Activated naive CD4-positive, alpha-beta T cell treated with anti-CD3 and anti-CD28 coated beads for 36 hours (primary cell): ENCODE results near the gene MED27. TPM values are rescaled to one million over a fixed set of nuclear protein-coding genes. Genes with fewer than 3 reads are reported as not detected.
A peak's percentile ranks its signal among the peaks of the same experiment; 100 is the strongest.

ENCODE experiments used
- CTCF ChIA-PET: fragments of 350-600 bp; sonication (Branson Sonifier 250); formaldehyde crosslinking; loops from one replicate; lab custom pipeline; 2021; ENCODE audit warnings: antibody characterized with exemption; lab: Charles Lee
- DNase-seq: peaks from one replicate; pipeline ENCODE4 v3.0.0-alpha.2; 2020
- H3K27ac Mint-ChIP-seq: one replicate; pipeline ENCODE4 v1.8.0; 2021; ENCODE audit warnings: mild to moderate bottlenecking, mixed read lengths
- H3K27me3 Mint-ChIP-seq: one replicate; pipeline ENCODE4 v1.8.0; 2021; ENCODE audit warnings: low read depth, mixed read lengths
- H3K36me3 Mint-ChIP-seq: one replicate; pipeline ENCODE4 v1.8.0; 2021; ENCODE audit warnings: low read depth, mixed read lengths
- H3K4me1 Mint-ChIP-seq: one replicate; pipeline ENCODE4 v1.8.0; 2021; ENCODE audit warnings: low read depth, mixed read lengths
- H3K4me3 Mint-ChIP-seq: one replicate; pipeline ENCODE4 v1.8.0; 2021; ENCODE audit warnings: mild to moderate bottlenecking, moderate library complexity, mixed read lengths
- H3K9me3 Mint-ChIP-seq: one replicate; pipeline ENCODE4 v1.8.0; 2021; ENCODE audit warnings: mixed read lengths
- intact Hi-C: fragments of 100-400 bp; cut with micrococcal nuclease; formaldehyde crosslinking; loops from one replicate; pipeline ENCODE4 v1.15.1; 2023
- total RNA-seq, 2 experiments: library from RNA; stranded (reverse); gene quantifications; one replicate each; pipeline ENCODE4 v1.2.3, GENCODE V29; 2021

The MED27 gene
- total RNA-seq, 2 experiments from 2014 or later, result 27.7 to 31.3 TPM

GRCh38 chr9:131839281-131840084, 240.2 kb downstream of the MED27 start:
- DNase-seq, result peak; percentile 48
- peaks cover 3% of the 10 kb centered on the region for H3K9me3 Mint-ChIP-seq
- no peak overlapping the region for H3K4me3 Mint-ChIP-seq
- intact Hi-C loops, result no loop called here
- CTCF ChIA-PET, result interaction anchor here (1.2 kb wide), 1 partner anchor 397 kb away, joined by 4 read pairs; no protein-coding TSS in a partner anchor
- H3K27me3 Mint-ChIP-seq, result peaks cover 42% of the 10 kb centered on the region
- no peaks in the 10 kb centered on the region for H3K36me3 Mint-ChIP-seq
- peaks cover 12% of the 10 kb centered on the region for H3K4me1 Mint-ChIP-seq
- peak overlapping the region; percentile 18 for H3K27ac Mint-ChIP-seq

GRCh38 chr9:131838530-131839280, 241.0 kb downstream of the MED27 start:
- peaks cover 12% of the 10 kb centered on the region for H3K4me1 Mint-ChIP-seq
- H3K36me3 Mint-ChIP-seq, result no peaks in the 10 kb centered on the region
- no peak overlapping the region for H3K27ac Mint-ChIP-seq
- H3K9me3 Mint-ChIP-seq, result peaks cover 9% of the 10 kb centered on the region
- CTCF ChIA-PET, result no interaction called here
- intact Hi-C loops, result no loop called here
- H3K4me3 Mint-ChIP-seq, result no peak overlapping the region
- DNase-seq, result no peak
- peaks cover 41% of the 10 kb centered on the region for H3K27me3 Mint-ChIP-seq

- Mint-ChIP-seq H3K27me3 (peaks cover 42% of the 10 kb centered on the region), H3K4me1 (peaks cover 12% of the 10 kb centered on the region), H3K9me3 (peaks cover 12% of the 10 kb centered on the region), H3K36me3 (no peaks in the 10 kb centered on the region), H3K4me3 (no peak overlapping the region), H3K27ac (no peak overlapping the region)
- no peak for DNase-seq
- CTCF ChIA-PET, result no interaction called here
- intact Hi-C loops, result no loop called here
Measured at GRCh38 chr9:131837836-131838235, 241.8 kb downstream of the MED27 start.

- intact Hi-C loops, result no loop called here
- H3K27ac Mint-ChIP-seq, result no peak overlapping the region
Measured at GRCh38 chr9:131837316-131837715, 242.4 kb downstream of the MED27 start.

GRCh38 chr9:131836607-131837315, 242.9 kb downstream of the MED27 start:
- Mint-ChIP-seq H3K4me3 (no peak overlapping the region), H3K9me3 (peaks cover 12% of the 10 kb centered on the region), H3K36me3 (no peaks in the 10 kb centered on the region), H3K27ac (no peak overlapping the region), H3K27me3 (peaks cover 47% of the 10 kb centered on the region), H3K4me1 (peaks cover 12% of the 10 kb centered on the region)
- CTCF ChIA-PET, result interaction anchor here (0.6 to 0.9 kb wide), 2 partner anchors 74 to 77 kb away, joined by 3 read pairs; no protein-coding TSS in a partner anchor
- intact Hi-C loops, result no loop called here
- DNase-seq, result no peak

More at GRCh38 chr9:131837316-131837715, 242.4 kb downstream of the MED27 start:
- H3K4me3 Mint-ChIP-seq, result no peak overlapping the region
- peaks cover 12% of the 10 kb centered on the region for H3K9me3 Mint-ChIP-seq
- CTCF ChIA-PET, result no interaction called here
- H3K36me3 Mint-ChIP-seq, result no peaks in the 10 kb centered on the region
- peaks cover 44% of the 10 kb centered on the region for H3K27me3 Mint-ChIP-seq
- DNase-seq, result no peak
- peaks cover 12% of the 10 kb centered on the region for H3K4me1 Mint-ChIP-seq

- DNase-seq, result no peak
- intact Hi-C loops, result no loop called here
- Mint-ChIP-seq H3K4me1 (peaks cover 12% of the 10 kb centered on the region), H3K27me3 (peaks cover 47% of the 10 kb centered on the region), H3K4me3 (no peak overlapping the region), H3K9me3 (peaks cover 12% of the 10 kb centered on the region), H3K36me3 (no peaks in the 10 kb centered on the region), H3K27ac (no peak overlapping the region)
- CTCF ChIA-PET, result interaction anchor here (0.6 to 0.9 kb wide), 2 partner anchors 73 to 76 kb away, joined by 3 read pairs; no protein-coding TSS in a partner anchor
Measured at GRCh38 chr9:131836021-131836420, 243.6 kb downstream of the MED27 start.

GRCh38 chr9:131835151-131835910, 244.3 kb downstream of the MED27 start:
- Mint-ChIP-seq H3K27me3 (peaks cover 47% of the 10 kb centered on the region), H3K4me3 (no peak overlapping the region), H3K9me3 (peaks cover 12% of the 10 kb centered on the region), H3K36me3 (no peaks in the 10 kb centered on the region), H3K4me1 (peaks cover 12% of the 10 kb centered on the region), H3K27ac (no peak overlapping the region)
- intact Hi-C loops, result no loop called here
- CTCF ChIA-PET, result interaction anchor here (0.6 kb wide), 1 partner anchor 291 kb away, joined by 3 read pairs; no protein-coding TSS in a partner anchor
- DNase-seq, result no peak

GRCh38 chr9:131834721-131835120, 244.9 kb downstream of the MED27 start:
- peaks cover 8% of the 10 kb centered on the region for H3K4me1 Mint-ChIP-seq
- peaks cover 12% of the 10 kb centered on the region for H3K9me3 Mint-ChIP-seq
- H3K4me3 Mint-ChIP-seq, result no peak overlapping the region
- no peak overlapping the region for H3K27ac Mint-ChIP-seq
- no peaks in the 10 kb centered on the region for H3K36me3 Mint-ChIP-seq
- DNase-seq, result no peak
- intact Hi-C loops, result no loop called here
- CTCF ChIA-PET, result no interaction called here
- peaks cover 43% of the 10 kb centered on the region for H3K27me3 Mint-ChIP-seq

- Mint-ChIP-seq H3K27ac (no peak overlapping the region), H3K36me3 (no peaks in the 10 kb centered on the region), H3K4me1 (peaks cover 3% of the 10 kb centered on the region), H3K4me3 (no peak overlapping the region), H3K27me3 (peaks cover 38% of the 10 kb centered on the region), H3K9me3 (peaks cover 12% of the 10 kb centered on the region)
- DNase-seq, result no peak
- CTCF ChIA-PET, result no interaction called here
- intact Hi-C loops, result no loop called here
Measured at GRCh38 chr9:131833906-131834305, 245.8 kb downstream of the MED27 start.

GRCh38 chr9:131833083-131833482, 246.6 kb downstream of the MED27 start:
- Mint-ChIP-seq H3K4me3 (no peak overlapping the region), H3K27me3 (peaks cover 35% of the 10 kb centered on the region)
- intact Hi-C loops, result no loop called here

GRCh38 chr9:131831380-131832165, 248.1 kb downstream of the MED27 start:
- Mint-ChIP-seq H3K4me1 (no peaks in the 10 kb centered on the region), H3K36me3 (no peaks in the 10 kb centered on the region), H3K9me3 (peaks cover 12% of the 10 kb centered on the region), H3K27ac (no peak overlapping the region), H3K27me3 (peaks cover 26% of the 10 kb centered on the region), H3K4me3 (no peak overlapping the region)
- intact Hi-C loops, result no loop called here
- no peak for DNase-seq
- CTCF ChIA-PET, result interaction anchor here (0.6 to 0.7 kb wide), 2 partner anchors 125 to 404 kb away, joined by 3 to 4 read pairs; no protein-coding TSS in a partner anchor

More at GRCh38 chr9:131833083-131833482, 246.6 kb downstream of the MED27 start:
- CTCF ChIA-PET, result no interaction called here
- no peak for DNase-seq
- Mint-ChIP-seq H3K27ac (no peak overlapping the region), H3K36me3 (no peaks in the 10 kb centered on the region), H3K4me1 (no peaks in the 10 kb centered on the region), H3K9me3 (peaks cover 12% of the 10 kb centered on the region)
